GM12878 (cell line): Measurements from ENCODE around the gene SYNCRIP. TPM values are rescaled to one million over a fixed set of nuclear protein-coding genes. Genes with fewer than 3 reads are reported as not detected.

Experiments
- ATAC-seq: fragments of 200-7000 bp; cut with Tn5 transposase; 3 replicates; pipeline ENCODE4 v1.9.1; 2020; ENCODE audit warnings: mild to moderate bottlenecking, moderate library complexity
- BruUV-seq: library from RNA; stranded (reverse); fragments of 400-500 nt; replicated peaks from 2 replicates; lab custom pipeline; 2021; lab: Mats Ljungman, UMichigan
- CTCF ChIA-PET: fragments of 300-600 bp; sonication (Branson Sonifier 250); formaldehyde crosslinking; extraction: SDS; loops from one replicate; lab custom pipeline; 2021; ENCODE audit warnings: inconsistent platforms; lab: Yijun Ruan, JAX
- POLR2A ChIA-PET: fragments of 350-600 bp; formaldehyde crosslinking; extraction: SDS; loops from one replicate; lab custom pipeline; 2021; ENCODE audit warnings: inconsistent platforms; lab: Charles Lee
- RAD21 ChIA-PET: fragments of 300-600 bp; sonication (Branson Sonifier 250); formaldehyde crosslinking; loops from one replicate; lab custom pipeline; 2023; ENCODE audit warnings: antibody characterized with exemption; ENCODE audit not compliant: unreplicated experiment; lab: Charles Lee
- SMC1A ChIA-PET: fragments of 300-600 bp; sonication (Branson Sonifier 250); formaldehyde crosslinking; loops from one replicate; lab custom pipeline; 2023; ENCODE audit not compliant: unreplicated experiment, uncharacterized antibody; lab: Charles Lee
- DNase-seq: peaks from one replicate; pipeline ENCODE4 v3.0.0-alpha.2; 2011; ENCODE audit warnings: low read depth, low spot score
- FAIRE-seq: peaks from 3 replicates; lab custom pipeline; 2011; peaks lifted over from hg19 to GRCh38; lab: Jason Lieb, UNC
- H2AFZ ChIP-seq: 2 replicates; pipeline ENCODE4 v1.6.0; 2011; ENCODE audit warnings: low read depth, low read length, control low read depth; ENCODE audit not compliant: control insufficient read depth
- H3K27ac ChIP-seq: 2 replicates; pipeline ENCODE4 v1.5.1; 2011; ENCODE audit warnings: control low read depth; ENCODE audit not compliant: control insufficient read depth, insufficient read depth
- H3K27me3 ChIP-seq, 2 experiments: replicated peaks in 1 of 2; 2 replicates each; pipeline versions ENCODE4 v1.6.0 to v1.6.1; 2011; ENCODE audit warnings: low read length in 1 of 2; ENCODE audit not compliant: control insufficient read depth in 2 of 2, insufficient read depth in 2 of 2
- H3K36me3 ChIP-seq, 2 experiments: 2 replicates each; pipeline ENCODE4 v1.5.1; 2011; ENCODE audit warnings: low read length in 1 of 2; ENCODE audit not compliant: control insufficient read depth in 2 of 2, insufficient read depth in 2 of 2
- H3K4me1 ChIP-seq: 2 replicates; pipeline ENCODE4 v1.6.1; 2011; ENCODE audit warnings: mild to moderate bottlenecking, low read length, moderate library complexity, mixed read lengths; ENCODE audit not compliant: control insufficient read depth, insufficient read depth
- H3K4me2 ChIP-seq: 2 replicates; pipeline ENCODE4 v1.6.0; 2011; ENCODE audit warnings: control low read depth; ENCODE audit not compliant: control insufficient read depth, insufficient read depth
- H3K4me3 ChIP-seq: fragments of 200-600 bp; sonication (generic); 2 replicates; pipeline ENCODE4 v1.5.1; 2016
- H3K79me2 ChIP-seq: 2 replicates; pipeline ENCODE4 v1.6.0; 2011; ENCODE audit warnings: low read length; ENCODE audit not compliant: control insufficient read depth, insufficient read depth
- H3K9ac ChIP-seq: 2 replicates; pipeline ENCODE4 v1.8.0; 2011; ENCODE audit warnings: low read length, control low read depth, mixed read lengths; ENCODE audit not compliant: control insufficient read depth, insufficient read depth
- H3K9me3 ChIP-seq: replicated peaks from 3 replicates; pipeline ENCODE4 v1.5.1; 2011; ENCODE audit warnings: mild to moderate bottlenecking, low read length; ENCODE audit not compliant: control insufficient read depth, insufficient read depth
- H4K20me1 ChIP-seq: 2 replicates; pipeline ENCODE4 v1.6.0; 2011; ENCODE audit not compliant: control insufficient read depth, insufficient read depth
- BMI1 ChIP-seq: fragments of 450-650 bp; IDR thresholded peaks from 2 replicates; pipeline ENCODE4 v1.6.1; 2016; ENCODE audit warnings: mild to moderate bottlenecking, moderate library complexity, borderline replicate concordance
- BRCA1 ChIP-seq: IDR thresholded peaks from 2 replicates; pipeline ENCODE4 v1.6.1; 2011; ENCODE audit warnings: low read depth, low read length, improper control_type of control experiment
- FOS ChIP-seq: IDR thresholded peaks from 3 replicates; pipeline ENCODE4 v1.6.1; 2011; ENCODE audit warnings: borderline replicate concordance; ENCODE audit not compliant: insufficient read length; ENCODE audit errors: extremely low read depth
- HCFC1 ChIP-seq: fragments of 150-350 bp; IDR thresholded peaks from 2 replicates; pipeline ENCODE4 v1.6.1; 2014; ENCODE audit warnings: low read length
- NBN ChIP-seq: fragments of 450-650 bp; IDR thresholded peaks from 2 replicates; pipeline ENCODE4 v1.6.1; 2016
- PAX5 ChIP-seq: IDR thresholded peaks from 2 replicates; pipeline ENCODE4 v1.6.1; 2011; ENCODE audit warnings: low read depth, low read length, borderline replicate concordance
- POLR2AphosphoS5 ChIP-seq: IDR thresholded peaks from 2 replicates; pipeline ENCODE4 v1.6.1; 2011; ENCODE audit warnings: mild to moderate bottlenecking, low read length, inconsistent platforms
- ZBTB40 ChIP-seq: fragments of 450-650 bp; IDR thresholded peaks from 2 replicates; pipeline ENCODE4 v1.6.1; 2016; ENCODE audit warnings: mild to moderate bottlenecking, moderate library complexity, borderline replicate concordance
- ZZZ3 ChIP-seq: IDR thresholded peaks from 2 replicates; pipeline ENCODE4 v1.6.1; 2011; ENCODE audit warnings: low read depth; ENCODE audit not compliant: control insufficient read depth, insufficient read length
- WGBS: methylation state at CpG from one replicate; pipeline ENCODE4 v1.1.6; 2016; ENCODE audit warnings: low lambda C conversion rate; ENCODE audit not compliant: insufficient replicate concordance, insufficient coverage; ENCODE audit errors: missing lambda C conversion rate; 5-methylcytosine and 5-hydroxymethylcytosine counted together
- in situ Hi-C: fragments of 300-500 bp; cut with MboI; formaldehyde crosslinking; loops from 9 replicates; pipeline ENCODE4 v1.14.3; 2018; ENCODE audit warnings: mixed read lengths
- intact Hi-C: fragments of 100-400 bp; cut with micrococcal nuclease; formaldehyde crosslinking; loops from one replicate; pipeline ENCODE4 v1.14.2; 2022; ENCODE audit not compliant: unreplicated experiment
- polyA plus RNA-seq, 11 experiments: library from polyadenylated mRNA; depleted of rRNA in 4 of 11; unstranded in 6 of 11; stranded (reverse) in 5 of 11; fragments of >200 nt; fragmentation: Nextera tagmentation in 4 of 11; fragmentation: Illumina TruSeq in 1 of 11; extraction: Ambion mirVana in 4 of 11; extraction: Trizol in 1 of 11; gene quantifications; 1 replicate in 1 of 11; 2 replicates in 10 of 11; pipeline versions ENCODE4 v1.2.1 to v1.2.3, GENCODE V29; 2011 to 2016; ENCODE audit warnings: inconsistent platforms in 2 of 11, missing spikeins in 2 of 11, low read depth in 1 of 11
- total RNA-seq, 4 experiments: library from RNA; depleted of rRNA in 3 of 4; stranded (reverse); fragments of >200 nt in 3 of 4; fragmentation: Illumina TruSeq in 1 of 4; extraction: Trizol in 1 of 4; gene quantifications; 2 replicates each; pipeline versions ENCODE4 v1.2.1 to v1.2.3, GENCODE V29; 2013 to 2021
- TF ChIP-seq, protein P1 (sequence below): IDR thresholded peaks from 2 replicates; pipeline ENCODE4 v1.6.1; 2012; ENCODE audit warnings: low read depth, low read length, improper control_type of control experiment

The SYNCRIP gene
- total and polyA plus RNA-seq, 10 of the 15 experiments (the other 5 are each of a cell fraction or from before 2014, with no cell fraction given) = 28.4 to 255 (median 131) TPM

DNA sequence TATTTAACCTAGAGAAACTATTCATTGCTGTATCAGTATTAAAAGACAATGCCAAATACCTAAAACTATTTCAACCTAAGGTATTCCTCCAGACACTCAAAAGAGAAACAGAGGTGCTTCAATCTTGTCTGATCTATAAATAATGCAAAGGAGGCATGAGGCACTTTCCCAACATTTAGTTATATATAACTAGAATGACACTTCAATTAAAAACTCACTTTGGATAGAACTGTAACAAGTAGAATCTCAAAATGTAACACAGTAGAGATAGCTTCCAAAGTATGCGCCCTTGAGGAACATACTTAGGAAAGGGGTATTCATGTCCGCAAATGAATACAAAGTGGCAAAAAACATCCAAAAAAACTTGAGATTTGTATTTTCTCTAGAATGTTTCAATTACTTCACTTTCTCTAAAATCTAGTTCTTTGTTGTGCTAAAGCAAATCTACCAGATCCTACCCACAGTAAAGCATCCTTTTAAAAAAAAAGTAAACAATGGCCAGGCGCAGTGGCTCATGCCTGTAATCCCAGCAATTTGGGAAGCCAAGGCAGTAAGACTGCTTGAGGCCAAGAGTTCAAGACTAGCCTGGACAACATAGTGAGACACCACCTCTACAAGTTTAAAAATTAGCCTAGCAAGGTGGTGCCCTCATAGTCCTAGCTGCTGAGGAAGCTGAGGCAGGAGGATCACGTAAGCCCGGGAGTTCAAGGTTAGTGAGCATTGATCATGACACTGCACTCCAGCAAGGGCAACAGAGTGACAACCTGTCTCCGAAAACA lies 10.3 kb downstream of the SYNCRIP start:
- intact Hi-C loops = loop anchor here (2.0 kb wide), 1 partner anchor 16 kb away; no protein-coding TSS in a partner anchor
- TF ChIP-seq FOS (no peak), POLR2AphosphoS5 (no peak; the same call in 1 of the 2 replicates), BRCA1 (no peak), NBN (no peak), PAX5 (no peak), BMI1 (no peak), ZBTB40 (no peak), HCFC1 (no peak), ZZZ3 (no peak)
- TF ChIP-seq, protein P1, sequence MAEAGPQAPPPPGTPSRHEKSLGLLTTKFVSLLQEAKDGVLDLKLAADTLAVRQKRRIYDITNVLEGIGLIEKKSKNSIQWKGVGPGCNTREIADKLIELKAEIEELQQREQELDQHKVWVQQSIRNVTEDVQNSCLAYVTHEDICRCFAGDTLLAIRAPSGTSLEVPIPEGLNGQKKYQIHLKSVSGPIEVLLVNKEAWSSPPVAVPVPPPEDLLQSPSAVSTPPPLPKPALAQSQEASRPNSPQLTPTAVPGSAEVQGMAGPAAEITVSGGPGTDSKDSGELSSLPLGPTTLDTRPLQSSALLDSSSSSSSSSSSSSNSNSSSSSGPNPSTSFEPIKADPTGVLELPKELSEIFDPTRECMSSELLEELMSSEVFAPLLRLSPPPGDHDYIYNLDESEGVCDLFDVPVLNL = no peak
- Histone ChIP-seq H3K9me3 (no peaks in the 10 kb centered on the region), H3K9ac (no peak overlapping the region), H2AFZ (no peak overlapping the region), H4K20me1 (no peaks in the 10 kb centered on the region; the same call in 1 of the 2 replicates), H3K4me1 (no peaks in the 10 kb centered on the region), H3K27ac (no peak overlapping the region), H3K79me2 (peaks cover 80% of the 10 kb centered on the region), H3K4me3 (no peak overlapping the region), H3K4me2 (no peak overlapping the region), H3K27me3 (no peaks in the 10 kb centered on the region), H3K36me3 (peaks cover 16 to 59% of the 10 kb centered on the region in 2 experiments)
- no peak for DNase-seq
- ATAC-seq = no peak
- ChIA-PET RAD21 (no interaction called here), SMC1A (interaction anchor here (0.8 to 1.9 kb wide), 5 partner anchors 7 to 43 kb away, joined by 3 to 7 read pairs (median 6); no protein-coding TSS in a partner anchor), POLR2A (interaction anchor here (0.5 to 1.9 kb wide), 4 partner anchors 11 to 41 kb away, joined by 3 to 6 read pairs (median 4); partner anchors contain the start of gene SYNCRIP), CTCF (interaction anchor here (1.4 to 2.1 kb wide), 3 partner anchors 8 to 36 kb away, joined by 4 to 15 read pairs (median 4); partner anchors contain the start of gene SYNCRIP)
- no peak for FAIRE-seq
- in situ Hi-C loops = loop anchor here (25.0 kb wide), 1 partner anchor 1530 kb away; the partner anchor contains the start of gene ZNF292
- 98% methylated on average over 6 of the region's 6 CpGs for WGBS
- no TSS peak for BruUV-seq
